Activated CD4-positive, alpha-beta T cell treated with anti-CD3 and anti-CD28 coated beads, Interleukin-2, amount 50 U/mL, for 4 hours (primary cell): ENCODE results near the gene TRPM1.

Experiments
- DNase-seq, 2 experiments: peaks; one replicate each; pipeline ENCODE4 v3.0.0-alpha.2; 2020

TRPM1 gene

DNA sequence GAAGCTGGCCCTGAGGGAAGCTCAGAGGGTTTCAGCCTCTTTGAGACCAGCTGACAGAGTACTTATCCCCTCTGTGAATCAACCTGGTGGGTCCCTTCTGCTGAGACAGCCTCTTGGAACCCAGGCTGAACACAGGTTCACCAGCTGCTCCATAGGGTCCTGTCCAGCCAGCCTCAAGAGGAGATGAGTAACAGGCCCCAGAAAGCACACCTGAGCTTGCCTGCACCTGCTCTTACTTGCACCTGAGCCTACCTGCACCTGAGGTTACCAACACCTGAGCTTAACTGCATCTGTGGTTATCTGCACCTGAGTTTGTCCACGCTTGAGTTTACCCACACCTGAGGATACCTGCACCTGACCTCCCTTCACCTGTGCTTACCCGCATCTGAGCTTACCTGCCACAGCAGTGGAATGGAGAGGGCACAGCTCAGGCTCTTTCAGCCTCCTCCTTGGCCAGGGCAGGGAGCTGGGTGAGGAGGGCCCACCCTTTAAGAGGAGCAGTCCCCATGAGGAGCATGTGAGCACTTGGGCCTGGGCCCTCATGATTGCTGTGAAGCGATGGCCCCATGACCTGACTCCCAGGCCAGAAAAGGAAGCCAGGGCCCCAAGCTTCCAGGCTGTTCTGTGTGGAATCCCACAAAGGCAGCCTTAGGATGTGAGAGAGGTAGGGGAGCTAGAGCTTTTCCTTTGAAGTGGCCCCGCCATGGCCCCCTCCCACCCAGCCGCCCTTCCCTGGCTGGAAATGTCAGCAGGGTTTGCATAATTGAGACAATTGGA lies at the start of gene TRPM1:
Gene TRPM1 (minus strand): TSS at position 464 of the 777 bp plus-strand sequence. CDS start 20,370 bp downstream, outside the sequence.
- no peak for DNase-seq

DNA sequence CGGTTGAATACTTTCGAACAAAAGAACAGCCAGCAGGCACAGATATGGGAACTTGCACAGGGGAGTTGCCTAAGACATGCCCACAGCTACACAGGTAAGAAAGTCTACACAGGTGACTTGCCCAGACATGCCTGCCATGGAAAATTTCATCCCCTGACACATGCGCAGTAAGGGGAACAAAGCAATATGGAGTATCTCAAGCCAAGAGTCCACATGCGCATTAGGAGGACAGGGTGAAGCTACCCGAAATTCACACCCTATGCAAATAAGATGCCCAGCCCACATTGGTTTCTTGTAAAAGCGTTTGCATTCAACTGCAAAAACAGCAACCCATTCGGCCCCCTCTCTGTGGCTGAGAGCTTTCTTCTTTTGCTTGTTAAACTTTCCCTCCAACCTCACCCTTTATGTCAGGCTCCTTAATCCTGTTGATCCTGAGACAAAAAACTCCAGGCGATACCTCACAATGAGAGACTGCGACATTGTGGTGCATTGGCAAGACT lies 49.3 kb upstream of the TRPM1 start:
- no peak for DNase-seq

DNA sequence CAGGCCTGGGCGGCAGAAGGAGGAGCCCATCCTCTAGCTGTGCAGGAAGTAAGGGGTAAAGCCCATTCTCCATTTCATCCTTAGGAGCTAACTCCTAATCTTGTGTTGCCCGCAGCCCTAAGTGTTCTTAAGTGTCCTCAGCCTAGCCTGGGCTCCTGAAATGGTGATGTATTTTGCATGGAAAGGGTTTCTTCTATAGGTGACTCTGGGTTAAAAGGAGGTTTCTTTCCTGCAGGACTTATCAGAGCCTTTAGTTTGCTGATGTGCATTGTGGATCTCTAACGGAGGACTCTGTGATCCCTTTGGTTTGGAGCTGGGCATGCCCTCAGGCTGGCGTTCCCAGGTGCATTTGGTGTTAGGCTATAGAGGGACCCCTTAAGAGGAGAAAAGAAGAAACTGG lies 48.5 kb upstream of the TRPM1 start:
- DNase-seq = no peak

DNA sequence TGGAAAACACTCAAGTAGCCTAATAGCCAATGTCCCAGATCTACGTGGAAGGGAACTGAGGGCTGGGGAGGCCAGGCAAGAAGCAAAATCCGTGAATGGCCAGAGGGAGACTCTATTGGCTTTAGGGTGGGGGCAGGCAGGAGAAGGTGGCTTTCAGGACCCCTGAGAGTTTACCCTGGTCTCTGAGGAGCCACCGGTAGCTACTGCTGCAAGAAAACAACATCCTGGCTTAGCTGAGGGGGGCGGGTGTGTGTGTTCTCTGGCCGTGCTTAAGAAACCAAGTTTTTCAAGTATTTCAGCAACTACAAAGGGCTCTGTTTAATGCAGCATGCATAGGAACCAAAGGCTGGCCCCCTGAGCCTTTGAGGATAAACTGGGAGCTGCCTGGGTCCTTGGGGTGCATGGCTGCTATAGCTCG lies 47.6 kb upstream of the TRPM1 start:
- DNase-seq = no peak

DNA sequence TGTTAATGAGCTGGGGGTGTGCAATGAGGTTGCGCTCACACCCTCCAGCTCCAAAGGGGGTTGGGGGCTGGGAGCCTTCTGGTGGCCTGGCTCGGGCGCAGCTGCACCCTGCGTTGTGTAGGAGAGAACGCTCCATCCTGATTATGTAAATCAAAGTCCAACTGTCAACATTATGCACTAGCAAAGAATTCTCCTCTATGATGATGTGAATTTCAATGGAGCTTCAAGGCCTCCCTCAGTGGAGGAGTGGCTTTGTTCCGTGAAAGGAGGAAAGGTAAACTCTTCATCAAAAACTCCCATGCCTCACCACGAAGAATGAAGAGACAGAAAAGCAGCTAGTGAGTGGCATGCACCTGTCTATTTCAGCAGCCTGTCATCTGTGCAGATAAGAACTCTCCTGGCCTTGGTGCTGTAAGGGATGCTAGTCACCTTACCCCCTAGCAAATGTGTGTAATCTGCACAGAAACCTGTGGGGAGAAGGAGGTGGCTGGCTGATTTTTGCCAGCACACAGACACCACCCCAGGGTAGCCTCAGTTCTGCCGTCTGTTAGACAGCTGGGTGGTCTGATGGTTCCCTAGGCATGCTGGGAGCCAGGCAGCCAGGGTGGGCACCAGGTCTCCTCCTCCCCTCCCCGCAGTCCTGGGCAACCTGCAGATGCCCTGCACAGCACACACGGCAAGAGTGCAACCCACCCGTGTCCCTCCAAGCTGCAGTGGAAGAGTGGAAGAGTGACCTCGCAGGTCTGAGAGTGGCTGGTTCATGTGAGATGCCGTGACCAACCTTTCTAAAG lies 47.0 kb upstream of the TRPM1 start:
- DNase-seq = no peak

DNA sequence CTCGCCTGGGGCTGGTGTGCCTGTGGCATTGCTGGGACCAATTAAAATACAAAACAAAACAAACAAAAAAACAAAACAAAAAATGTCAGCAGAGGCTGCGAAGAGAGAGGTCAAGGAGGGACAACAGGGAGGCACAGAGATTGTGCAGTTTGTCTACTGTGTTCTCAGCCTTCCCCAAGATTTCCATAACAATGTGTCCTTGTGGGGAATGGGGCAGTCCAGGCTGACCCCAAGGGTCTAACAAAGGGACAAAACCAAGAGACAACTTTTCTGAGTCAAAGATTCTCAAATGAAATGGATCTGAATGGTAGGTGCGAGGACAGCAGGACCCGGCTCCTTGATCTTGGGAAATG lies 46.4 kb upstream of the TRPM1 start:
- no peak for DNase-seq

DNA sequence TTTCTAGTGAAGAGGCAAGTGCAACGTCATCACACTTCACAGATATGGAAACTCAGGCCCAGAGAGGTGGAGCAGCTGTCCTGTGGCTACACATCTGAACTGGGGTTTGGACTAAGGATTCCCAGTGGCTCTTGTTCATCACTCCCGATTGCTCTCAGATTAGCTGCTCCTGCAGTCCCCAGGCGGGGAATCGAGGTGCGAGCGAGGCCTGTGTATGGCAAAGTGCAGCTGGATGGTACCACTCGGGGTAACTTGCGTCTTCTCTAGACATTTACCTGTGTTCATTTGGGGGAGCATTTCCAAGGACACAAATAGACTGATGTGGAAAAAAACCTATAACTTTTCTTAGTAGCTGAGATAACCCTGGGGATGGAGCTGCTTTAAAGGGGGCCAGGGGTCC lies 45.9 kb upstream of the TRPM1 start:
- no peak for DNase-seq

DNA sequence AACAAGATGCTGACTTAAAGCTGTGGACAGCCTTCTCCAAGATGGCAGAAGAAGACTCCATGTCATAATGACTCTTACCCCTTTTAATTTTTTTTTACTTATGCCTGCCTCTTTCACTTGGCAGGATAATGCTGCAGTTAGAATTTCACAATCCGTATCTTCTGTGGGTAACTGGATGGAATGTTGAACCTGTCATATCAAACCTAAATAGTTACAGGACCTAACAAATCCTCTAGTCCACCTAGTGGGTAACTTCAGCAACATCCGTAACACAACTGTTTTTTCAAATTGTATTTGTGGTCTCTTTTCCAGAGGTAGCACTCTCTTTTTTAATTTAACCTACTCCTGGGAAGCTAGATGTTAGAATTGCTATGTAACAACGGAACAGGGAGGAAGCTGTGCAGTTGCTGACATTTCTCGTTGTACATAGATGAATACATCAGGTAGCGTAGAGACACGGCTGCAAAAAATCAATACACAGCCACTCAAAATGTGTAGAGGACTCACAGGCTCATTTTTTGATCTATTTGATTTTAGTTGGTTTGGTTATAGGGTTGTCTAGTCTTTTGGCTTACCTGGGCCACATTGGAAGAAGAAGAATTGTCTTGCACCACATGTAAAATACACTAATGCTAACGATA lies 43.9 kb upstream of the TRPM1 start:
- DNase-seq = no peak

DNA sequence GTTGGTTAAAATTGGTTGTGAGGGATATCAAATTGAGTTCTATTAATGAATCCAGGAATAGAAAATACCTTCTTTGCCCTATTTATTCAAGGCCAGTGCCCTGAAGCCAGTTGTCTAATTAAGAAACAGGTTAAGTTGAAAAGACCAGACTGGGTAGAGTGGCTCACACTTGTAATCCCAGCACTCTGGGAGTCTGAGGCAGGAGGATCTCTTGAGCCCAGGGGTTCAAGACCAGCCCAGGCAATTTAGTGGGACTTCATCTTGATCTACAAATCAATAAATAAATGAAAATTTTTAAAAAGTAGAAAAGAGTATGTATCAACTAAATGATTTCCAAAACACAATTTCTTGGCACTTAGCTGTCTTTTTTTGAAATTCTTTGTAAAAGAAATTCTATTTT lies 40.3 kb upstream of the TRPM1 start:
- no peak for DNase-seq

DNA sequence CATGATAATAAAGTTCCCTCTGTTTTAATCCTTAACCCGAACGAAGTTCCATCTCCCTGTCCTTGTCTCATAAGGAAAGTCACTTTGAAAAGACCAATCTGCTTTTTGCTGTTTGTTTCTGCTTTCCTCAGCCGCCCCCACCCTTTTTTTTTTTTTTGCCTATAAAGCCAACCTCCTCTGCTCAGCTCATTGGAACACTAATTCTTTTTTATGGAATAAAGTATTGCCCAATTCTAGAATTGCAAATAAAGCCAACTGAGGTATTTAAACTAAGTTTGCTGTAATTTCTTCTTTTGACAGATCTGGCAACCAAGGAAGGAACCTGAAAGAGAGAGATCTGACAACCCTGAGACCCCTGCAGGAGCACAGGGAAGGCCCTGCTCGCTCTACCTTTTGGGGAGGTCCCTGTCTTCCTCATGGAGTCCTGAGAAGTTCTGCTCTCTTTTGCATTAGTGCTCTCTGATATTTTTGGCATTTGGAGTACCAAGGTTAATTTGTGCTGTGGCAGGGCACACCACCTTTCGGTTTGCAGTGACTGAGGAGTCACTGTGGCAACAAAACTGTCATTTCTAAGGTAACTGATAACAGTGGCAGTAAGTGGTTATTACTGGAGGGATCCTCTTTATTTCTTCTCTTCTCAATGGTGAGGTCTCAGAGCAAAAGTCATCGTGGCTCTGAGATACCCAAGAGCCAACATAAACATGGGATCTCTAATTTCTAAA lies 35.2 kb upstream of the TRPM1 start:
- DNase-seq = no peak

DNA sequence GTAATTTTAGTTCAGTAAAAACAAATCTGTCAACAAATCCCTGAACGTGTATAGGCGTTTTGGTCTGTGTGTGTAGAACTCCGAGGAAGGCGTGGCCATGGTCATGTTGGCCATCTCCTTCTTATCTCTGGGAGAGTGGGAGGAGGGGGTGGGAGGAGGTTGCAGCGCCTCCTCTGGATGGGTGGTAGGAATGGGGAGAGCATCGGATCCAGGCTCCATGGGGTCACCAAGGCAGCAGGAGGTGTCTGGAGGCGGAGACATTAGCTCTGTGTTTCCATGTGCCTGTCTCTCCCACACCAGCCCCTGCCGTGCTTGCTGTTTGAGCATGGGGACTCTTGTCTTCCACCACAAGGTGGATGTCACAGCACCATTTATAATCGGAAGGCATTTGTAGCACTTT lies 34.5 kb upstream of the TRPM1 start:
- no peak for DNase-seq

DNA sequence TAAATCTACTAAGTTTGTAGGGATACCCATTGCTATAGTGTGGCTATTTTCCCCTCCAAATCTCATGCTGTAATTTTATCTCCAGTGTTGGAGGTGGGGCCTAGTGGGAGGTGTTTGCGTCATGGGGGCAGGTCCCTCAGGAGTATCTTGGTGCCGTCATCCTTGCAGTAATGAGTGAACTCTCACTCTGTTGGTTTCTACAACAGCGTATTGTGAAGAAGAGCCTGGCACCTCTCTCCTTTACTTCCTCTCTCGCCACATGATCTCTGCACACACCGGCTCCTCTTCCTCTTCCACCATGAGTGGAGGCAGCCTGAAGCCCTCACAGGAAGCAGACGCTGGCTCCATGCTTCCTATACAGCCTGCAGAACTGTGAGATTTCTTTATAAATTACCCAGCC lies 34.0 kb upstream of the TRPM1 start:
- no peak for DNase-seq

DNA sequence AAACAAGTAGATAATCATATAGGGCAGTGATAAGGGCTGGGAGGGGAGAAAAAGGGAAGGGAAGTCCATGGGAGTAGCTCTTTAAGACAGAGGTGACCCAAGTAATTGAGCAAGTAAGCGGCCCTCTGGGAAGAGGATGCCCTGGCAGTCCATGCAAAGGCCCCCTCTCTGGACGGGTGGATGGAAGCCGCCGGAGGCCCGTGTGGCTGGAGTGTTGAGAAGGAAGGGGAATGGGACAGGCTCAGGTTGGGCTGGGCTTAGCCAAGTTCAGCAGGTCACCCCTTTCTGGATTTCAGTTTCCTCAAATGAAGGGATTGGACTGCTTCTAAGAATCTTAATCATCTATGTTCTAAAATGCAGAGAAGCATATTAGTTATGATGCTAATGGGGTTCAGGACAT lies 32.4 kb upstream of the TRPM1 start:
- no peak for DNase-seq

DNA sequence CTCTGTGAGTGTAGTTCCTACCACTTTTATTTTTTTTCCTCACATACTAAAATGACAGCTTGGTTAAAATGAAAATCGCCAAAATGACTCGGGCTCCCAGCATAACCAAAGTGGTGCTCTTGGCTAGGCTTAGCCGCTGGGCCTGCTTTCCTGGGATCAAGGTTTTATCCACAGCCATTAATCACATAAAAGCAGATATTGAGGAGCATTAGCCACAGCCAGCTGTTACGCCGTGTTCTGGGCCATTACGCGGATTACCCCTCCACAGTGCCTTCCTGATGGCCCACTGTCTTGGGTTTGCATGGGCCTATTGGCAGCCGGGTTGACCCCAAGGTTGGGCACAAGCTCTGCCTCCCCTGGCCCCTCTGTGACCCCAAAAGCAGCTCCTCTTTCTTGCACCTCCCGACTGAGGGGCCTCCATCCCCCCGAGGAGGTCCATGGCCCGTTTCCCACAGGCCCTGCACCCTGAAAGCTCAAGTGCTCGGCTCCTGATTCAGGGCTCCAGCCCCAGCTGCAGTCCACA lies 30.4 kb upstream of the TRPM1 start:
- DNase-seq = no peak

DNA sequence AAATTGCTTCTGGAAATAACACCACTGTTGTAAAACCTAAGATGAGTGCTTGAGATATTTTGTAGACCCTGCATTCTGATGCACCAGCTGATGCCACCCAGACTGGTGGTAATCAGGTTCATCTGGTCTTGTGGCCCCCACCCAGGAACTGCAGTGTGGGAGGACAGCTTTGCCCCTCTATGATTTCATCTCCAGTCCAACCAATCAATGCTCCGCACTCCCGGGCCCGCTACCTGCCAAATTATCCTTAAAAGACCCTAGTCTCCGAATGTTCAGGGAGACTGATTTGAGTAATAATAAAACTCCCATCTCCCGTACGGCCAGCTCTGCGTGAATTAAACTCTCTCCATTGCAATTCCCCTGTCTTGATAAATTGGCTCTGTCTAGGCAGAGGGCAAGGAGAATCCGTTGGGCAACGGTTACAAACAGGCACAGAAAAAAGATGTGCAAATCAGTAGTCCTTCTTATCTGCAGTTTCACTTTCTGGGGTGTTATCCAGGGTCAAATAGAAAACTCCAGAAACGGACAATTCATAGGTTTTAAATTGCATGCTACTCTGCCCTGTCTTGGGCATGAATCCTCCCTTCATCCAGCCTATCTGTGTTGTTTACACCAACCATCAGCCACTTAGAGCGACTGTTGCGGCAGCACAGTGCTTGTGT lies 29.2 kb upstream of the TRPM1 start:
- DNase-seq = no peak

DNA sequence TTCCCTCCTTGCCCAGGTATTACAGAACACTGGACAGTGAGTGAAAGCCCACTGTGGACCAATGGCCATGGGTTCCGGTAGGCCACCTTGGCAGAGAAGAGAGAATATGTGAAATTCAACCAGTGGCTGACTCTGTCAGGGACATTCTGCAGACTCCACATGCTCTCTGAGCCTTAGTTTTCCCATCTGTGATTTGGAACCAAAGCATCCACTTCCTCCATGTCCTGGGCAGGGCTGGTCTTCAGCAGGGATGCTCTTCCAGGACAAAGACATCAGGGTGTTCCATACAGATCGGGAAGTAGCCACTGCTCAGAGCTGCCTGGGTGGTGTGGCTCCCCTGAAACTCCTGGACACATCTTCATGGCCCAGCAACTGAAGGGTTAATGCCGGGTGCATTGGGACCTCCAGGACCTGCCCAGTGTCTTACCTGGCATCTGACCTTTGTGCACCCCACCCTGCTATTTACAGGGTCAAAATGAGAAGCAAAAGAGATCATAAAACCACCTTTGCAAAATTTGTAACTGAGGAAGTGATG lies 28.3 kb upstream of the TRPM1 start:
- no peak for DNase-seq

DNA sequence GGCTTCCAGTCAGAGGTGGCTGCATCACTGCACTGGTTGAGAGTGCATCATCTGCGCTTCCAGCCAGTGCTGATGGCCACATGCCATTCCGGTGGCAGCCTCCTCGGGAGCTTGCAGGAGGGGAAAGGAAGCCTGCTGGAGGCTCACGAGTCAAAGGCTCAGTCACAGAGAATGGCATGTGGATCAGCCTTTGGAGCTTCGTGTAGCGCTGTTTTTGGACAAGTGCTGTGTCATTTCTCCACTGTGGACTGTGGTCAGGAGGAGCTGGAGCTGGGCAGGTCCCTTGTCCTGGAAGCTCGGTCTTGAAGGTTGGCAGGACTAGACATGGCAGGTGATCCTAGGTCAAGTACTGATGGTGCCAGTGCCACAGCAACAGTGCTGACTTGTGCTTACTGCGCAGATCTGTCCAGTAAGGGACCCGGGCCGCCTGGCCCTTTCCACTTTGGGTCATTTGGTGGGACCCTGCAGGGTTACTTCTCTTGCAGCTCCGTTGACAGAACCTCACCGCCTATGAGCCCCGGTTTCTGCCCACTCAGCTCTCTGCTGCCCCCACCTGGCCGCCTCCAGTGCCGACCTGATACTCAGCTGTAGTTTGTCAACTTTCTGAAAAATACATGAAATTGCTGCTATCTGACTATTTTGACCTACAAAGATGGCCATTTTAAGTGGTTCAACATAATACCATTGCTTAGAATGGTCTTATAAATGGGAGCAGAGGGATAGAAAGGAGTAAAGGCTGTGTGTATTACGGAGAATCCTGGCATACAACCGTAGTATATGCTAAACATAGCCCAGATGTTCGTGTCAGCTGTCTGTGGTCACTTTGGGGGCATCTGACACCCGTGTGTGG lies 27.6 kb upstream of the TRPM1 start:
- DNase-seq = peak; percentile 69 to 73

DNA sequence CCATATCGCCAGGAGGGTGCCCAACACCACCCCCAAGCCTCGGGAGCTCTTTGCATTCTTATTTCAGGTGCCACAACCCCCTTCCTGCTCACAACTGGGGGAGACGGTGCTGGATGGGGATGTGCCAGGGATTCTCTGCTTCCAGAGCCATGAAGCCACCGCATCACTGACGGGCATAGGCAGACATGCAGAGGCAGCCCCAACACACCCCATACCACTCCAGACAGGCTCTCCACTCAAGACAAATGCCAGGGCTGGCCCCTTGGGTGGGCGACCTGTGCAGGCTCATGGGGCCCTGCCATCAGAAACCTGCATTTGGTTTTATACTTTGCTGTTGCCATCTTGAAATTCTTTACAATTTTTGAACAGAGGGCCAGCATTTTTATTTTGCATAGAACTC lies 27.0 kb upstream of the TRPM1 start:
- DNase-seq = no peak

DNA sequence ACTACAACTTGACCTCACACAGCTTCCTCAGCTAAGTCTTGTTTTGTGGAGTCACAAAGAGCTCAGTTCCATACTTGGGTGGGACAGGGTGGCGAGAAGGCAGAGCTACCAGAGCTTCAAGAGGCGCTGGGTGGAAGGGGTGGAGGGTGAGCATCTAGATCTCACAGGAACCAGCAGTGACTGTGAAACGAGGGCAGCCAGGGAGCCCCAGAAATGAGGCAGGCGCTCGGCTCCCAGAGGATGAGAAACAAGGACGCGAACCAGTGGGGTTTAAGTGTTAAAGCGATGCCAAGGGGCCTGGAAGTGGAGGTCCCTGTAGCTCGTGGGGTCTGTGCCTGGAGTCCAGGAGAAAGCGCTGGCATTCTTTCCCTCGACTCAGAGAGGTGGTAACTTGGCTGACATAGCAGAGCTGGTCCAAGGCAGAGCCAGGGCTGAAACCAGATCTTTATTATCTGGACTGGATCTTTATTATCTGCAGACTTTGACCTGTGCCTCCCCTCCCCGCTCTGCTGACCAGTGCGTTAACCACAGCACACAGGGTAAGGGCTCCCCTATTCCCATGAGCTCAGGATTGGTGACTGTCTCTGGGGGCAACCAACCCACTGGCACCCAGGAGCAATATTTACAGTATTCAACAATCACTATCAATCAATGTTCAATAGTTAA lies 26.2 kb upstream of the TRPM1 start:
- no peak for DNase-seq

DNA sequence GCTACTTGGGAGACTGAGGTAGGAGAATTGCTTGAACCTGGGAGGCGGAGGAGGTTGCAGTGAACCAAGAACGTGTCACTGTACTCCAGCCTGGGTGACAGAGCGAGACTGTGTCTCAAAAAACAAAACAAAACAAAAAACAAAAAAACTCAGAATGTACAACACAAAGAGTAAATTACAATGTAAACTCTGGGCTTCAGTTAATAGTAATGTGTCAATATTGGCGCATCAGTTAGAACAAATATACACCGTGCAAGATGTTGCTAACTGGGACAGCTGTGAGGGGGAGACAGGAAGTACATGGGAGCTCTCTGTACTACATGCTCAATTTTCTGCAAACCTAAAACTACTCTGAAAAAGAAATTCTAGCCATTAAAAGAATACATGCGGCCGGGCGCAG lies 23.5 kb upstream of the TRPM1 start:
- DNase-seq = no peak
